ENCODE results near the gene CST9L.

Gene CST9L

DNA sequence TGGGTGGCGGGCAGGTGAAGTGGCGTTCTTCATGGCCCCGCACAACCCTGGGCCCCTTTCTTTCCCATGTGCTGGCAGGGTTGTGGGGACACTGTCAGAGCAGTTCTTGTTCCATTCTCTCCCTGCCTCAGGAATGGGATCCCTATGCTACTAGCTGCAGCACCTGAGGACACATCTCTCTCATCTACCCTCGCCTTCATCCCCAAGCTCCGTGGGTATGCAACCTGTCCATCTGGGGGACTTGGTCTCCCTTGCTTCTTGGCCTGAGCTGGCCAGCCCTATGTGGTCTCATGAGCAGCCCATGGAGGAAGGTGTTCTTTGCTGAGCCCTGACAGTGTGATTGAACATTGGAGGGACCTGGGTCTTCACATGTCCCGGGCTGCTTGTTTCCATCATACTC lies 24.2 kb downstream of the CST9L start:
- Histone ChIP-seq H3K9ac (no peak overlapping the region), H3K79me2 (ENCODE audit: insufficient read depth, low read depth) (no peaks in the 10 kb centered on the region), H3K4me1 (ENCODE audit: low read depth, poor library complexity, severe bottlenecking) (no peaks in the 10 kb centered on the region), H3K27ac (no peak overlapping the region), H2AFZ (ENCODE audit: low read depth) (no peak overlapping the region), H3K4me3 (IDR thresholded peaks at IDR 0.05; ENCODE audit: insufficient read depth, low read depth, low read length) (no peak overlapping the region), H4K20me1 (ENCODE audit: insufficient read depth) (no peaks in the 10 kb centered on the region), H3K36me3 (ENCODE audit: insufficient read depth) (no peaks in the 10 kb centered on the region), H3K4me2 (no peak overlapping the region), H3K27me3 (ENCODE audit: insufficient read depth, low read depth) (no peaks in the 10 kb centered on the region)
- TF ChIP-seq, protein P1, sequence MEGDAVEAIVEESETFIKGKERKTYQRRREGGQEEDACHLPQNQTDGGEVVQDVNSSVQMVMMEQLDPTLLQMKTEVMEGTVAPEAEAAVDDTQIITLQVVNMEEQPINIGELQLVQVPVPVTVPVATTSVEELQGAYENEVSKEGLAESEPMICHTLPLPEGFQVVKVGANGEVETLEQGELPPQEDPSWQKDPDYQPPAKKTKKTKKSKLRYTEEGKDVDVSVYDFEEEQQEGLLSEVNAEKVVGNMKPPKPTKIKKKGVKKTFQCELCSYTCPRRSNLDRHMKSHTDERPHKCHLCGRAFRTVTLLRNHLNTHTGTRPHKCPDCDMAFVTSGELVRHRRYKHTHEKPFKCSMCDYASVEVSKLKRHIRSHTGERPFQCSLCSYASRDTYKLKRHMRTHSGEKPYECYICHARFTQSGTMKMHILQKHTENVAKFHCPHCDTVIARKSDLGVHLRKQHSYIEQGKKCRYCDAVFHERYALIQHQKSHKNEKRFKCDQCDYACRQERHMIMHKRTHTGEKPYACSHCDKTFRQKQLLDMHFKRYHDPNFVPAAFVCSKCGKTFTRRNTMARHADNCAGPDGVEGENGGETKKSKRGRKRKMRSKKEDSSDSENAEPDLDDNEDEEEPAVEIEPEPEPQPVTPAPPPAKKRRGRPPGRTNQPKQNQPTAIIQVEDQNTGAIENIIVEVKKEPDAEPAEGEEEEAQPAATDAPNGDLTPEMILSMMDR (conservative IDR thresholded peaks at IDR 0.05; ENCODE audit: low read depth, low read length), result no peak

- no peak overlapping the region for H3K9ac ChIP-seq
- H3K4me2 ChIP-seq, result no peak overlapping the region
- no peaks in the 10 kb centered on the region for H3K4me1 ChIP-seq (ENCODE audit: low read depth, poor library complexity, severe bottlenecking)
- H3K36me3 ChIP-seq (ENCODE audit: insufficient read depth), result no peaks in the 10 kb centered on the region
- H3K4me3 ChIP-seq (IDR thresholded peaks at IDR 0.05; ENCODE audit: insufficient read depth, low read depth, low read length), result no peak overlapping the region
- H3K79me2 ChIP-seq (ENCODE audit: insufficient read depth, low read depth), result no peaks in the 10 kb centered on the region
- H3K27me3 ChIP-seq (ENCODE audit: insufficient read depth, low read depth), result no peaks in the 10 kb centered on the region
- H4K20me1 ChIP-seq (ENCODE audit: insufficient read depth), result no peaks in the 10 kb centered on the region
- TF ChIP-seq, protein P1 (conservative IDR thresholded peaks at IDR 0.05; ENCODE audit: low read depth, low read length), result no peak
- no peak overlapping the region for H2AFZ ChIP-seq (ENCODE audit: low read depth)
- H3K27ac ChIP-seq, result no peak overlapping the region
Measured at GRCh38 chr20:23542801-23543200, 25.5 kb downstream of the CST9L start.

DNA sequence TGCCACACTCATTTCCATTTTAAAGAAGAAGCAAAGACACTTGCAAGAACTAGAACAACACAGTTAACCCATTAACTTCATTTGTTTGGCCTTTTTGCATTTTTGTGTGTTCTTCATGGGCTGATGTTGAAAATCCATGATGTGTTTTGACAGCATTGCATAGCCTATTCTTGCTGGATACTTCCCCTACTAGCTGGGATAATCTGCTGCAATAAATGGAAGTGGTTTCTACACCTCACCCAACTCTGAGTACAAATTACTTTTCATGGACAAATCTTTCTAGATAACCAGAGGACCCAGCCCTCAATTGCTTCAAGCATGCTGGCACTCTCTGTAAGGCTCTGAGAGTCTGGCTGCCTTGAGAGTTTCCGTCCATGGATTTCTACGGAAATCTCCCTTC lies 26.5 kb downstream of the CST9L start:
- TF ChIP-seq, protein P1 (conservative IDR thresholded peaks at IDR 0.05; ENCODE audit: low read depth, low read length), result no peak

GRCh38 chr20:23541330-23541729 lies 27.0 kb downstream of the CST9L start:
- H3K4me3 ChIP-seq (IDR thresholded peaks at IDR 0.05; ENCODE audit: insufficient read depth, low read depth, low read length), result no peak overlapping the region
- no peaks in the 10 kb centered on the region for H3K27me3 ChIP-seq (ENCODE audit: insufficient read depth, low read depth)
- no peak overlapping the region for H3K27ac ChIP-seq
- TF ChIP-seq, protein P1 (conservative IDR thresholded peaks at IDR 0.05; ENCODE audit: low read depth, low read length), result no peak
- no peaks in the 10 kb centered on the region for H4K20me1 ChIP-seq (ENCODE audit: insufficient read depth)
- H3K4me2 ChIP-seq, result no peak overlapping the region
- H3K4me1 ChIP-seq (ENCODE audit: low read depth, poor library complexity, severe bottlenecking), result no peaks in the 10 kb centered on the region
- no peak overlapping the region for H3K9ac ChIP-seq
- no peak overlapping the region for H2AFZ ChIP-seq (ENCODE audit: low read depth)
- no peaks in the 10 kb centered on the region for H3K79me2 ChIP-seq (ENCODE audit: insufficient read depth, low read depth)
- no peaks in the 10 kb centered on the region for H3K36me3 ChIP-seq (ENCODE audit: insufficient read depth)

More for the DNA sequence above, 26.5 kb downstream of the CST9L start:
- H4K20me1 ChIP-seq (ENCODE audit: insufficient read depth), result no peaks in the 10 kb centered on the region
- no peak overlapping the region for H3K27ac ChIP-seq
- no peaks in the 10 kb centered on the region for H3K36me3 ChIP-seq (ENCODE audit: insufficient read depth)
- H3K4me1 ChIP-seq (ENCODE audit: low read depth, poor library complexity, severe bottlenecking), result no peaks in the 10 kb centered on the region
- no peak overlapping the region for H2AFZ ChIP-seq (ENCODE audit: low read depth)
- H3K4me2 ChIP-seq, result no peak overlapping the region
- H3K9ac ChIP-seq, result no peak overlapping the region
- H3K4me3 ChIP-seq (IDR thresholded peaks at IDR 0.05; ENCODE audit: insufficient read depth, low read depth, low read length), result no peak overlapping the region
- no peaks in the 10 kb centered on the region for H3K27me3 ChIP-seq (ENCODE audit: insufficient read depth, low read depth)
- H3K79me2 ChIP-seq (ENCODE audit: insufficient read depth, low read depth), result no peaks in the 10 kb centered on the region

All from KMS-11 (cell line).